IPS-15b (cell line): Measurements from ENCODE around the gene SLC9B1.
A peak's percentile ranks its signal among the peaks of the same experiment; 100 is the strongest.
"Not testable (repeated sequence)": the region's sequence is repeated elsewhere in the genome, so short reads cannot be mapped to it uniquely, and the experiment has no call there.

Experiments
- H3K27me3 ChIP-seq: one replicate; pipeline ENCODE4 v1.6.1; 2013; ENCODE audit warnings: low read length; ENCODE audit not compliant: control insufficient read depth, insufficient read depth
- H3K36me3 ChIP-seq: one replicate; pipeline ENCODE4 v1.6.1; 2013; ENCODE audit warnings: low read length; ENCODE audit not compliant: control insufficient read depth, insufficient read depth
- H3K4me1 ChIP-seq: one replicate; pipeline ENCODE4 v1.6.1; 2013; ENCODE audit warnings: mild to moderate bottlenecking, low read length; ENCODE audit not compliant: control insufficient read depth, insufficient read depth
- H3K4me3 ChIP-seq: one replicate; pipeline ENCODE4 v1.5.1; 2013; ENCODE audit warnings: low read depth, low read length
- H3K9ac ChIP-seq: one replicate; pipeline ENCODE4 v1.6.1; 2013; ENCODE audit warnings: low read depth, mild to moderate bottlenecking, low read length
- H3K9me3 ChIP-seq: one replicate; pipeline ENCODE4 v1.6.1; 2013; ENCODE audit warnings: mild to moderate bottlenecking, low read length; ENCODE audit not compliant: control insufficient read depth, insufficient read depth

The SLC9B1 gene

GRCh38 chr4:102918859-102919258 is 100.6 kb downstream of the SLC9B1 start:
- no peaks in the 10 kb centered on the region for H3K27me3 ChIP-seq
- no peaks in the 10 kb centered on the region for H3K36me3 ChIP-seq
- H3K4me1 ChIP-seq, result no peaks in the 10 kb centered on the region
- no peak overlapping the region for H3K9ac ChIP-seq
- no peaks in the 10 kb centered on the region for H3K9me3 ChIP-seq
- no peak overlapping the region for H3K4me3 ChIP-seq

DNA sequence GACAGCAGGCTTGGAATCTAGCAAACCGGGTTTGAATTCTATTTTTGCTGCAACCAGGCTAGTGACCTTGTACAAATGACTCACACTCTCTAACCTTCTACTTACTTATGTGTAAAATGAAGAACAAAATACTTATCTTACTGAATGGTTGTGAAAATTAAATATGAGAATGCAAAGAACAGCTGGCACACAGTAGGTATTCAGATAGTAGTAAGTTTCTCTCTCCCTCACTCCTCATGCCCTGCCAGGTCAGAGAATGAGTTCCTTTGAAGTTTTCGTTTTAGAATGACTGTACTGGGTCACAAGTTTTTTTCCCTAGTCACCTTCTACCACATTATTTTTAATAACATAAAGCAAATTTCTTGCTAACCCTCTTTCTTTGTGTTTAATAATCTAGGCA is 117.7 kb downstream of the SLC9B1 start:
- H3K9ac ChIP-seq, result no peak overlapping the region
- H3K27me3 ChIP-seq, result no peaks in the 10 kb centered on the region
- no peak overlapping the region for H3K4me3 ChIP-seq
- H3K9me3 ChIP-seq, result no peaks in the 10 kb centered on the region
- H3K4me1 ChIP-seq, result no peaks in the 10 kb centered on the region
- no peaks in the 10 kb centered on the region for H3K36me3 ChIP-seq

- H3K27me3 ChIP-seq, H3K9ac ChIP-seq, H3K4me1 ChIP-seq, H3K9me3 ChIP-seq, H3K4me3 ChIP-seq, H3K36me3 ChIP-seq: not testable (repeated sequence)
Measured at GRCh38 chr4:102897610-102898009, 121.9 kb downstream of the SLC9B1 start.

- H3K27me3 ChIP-seq, H3K36me3 ChIP-seq, H3K4me1 ChIP-seq, H3K9ac ChIP-seq, H3K9me3 ChIP-seq, H3K4me3 ChIP-seq: not testable (repeated sequence)
Measured at GRCh38 chr4:102896547-102896946, 123.0 kb downstream of the SLC9B1 start.

DNA sequence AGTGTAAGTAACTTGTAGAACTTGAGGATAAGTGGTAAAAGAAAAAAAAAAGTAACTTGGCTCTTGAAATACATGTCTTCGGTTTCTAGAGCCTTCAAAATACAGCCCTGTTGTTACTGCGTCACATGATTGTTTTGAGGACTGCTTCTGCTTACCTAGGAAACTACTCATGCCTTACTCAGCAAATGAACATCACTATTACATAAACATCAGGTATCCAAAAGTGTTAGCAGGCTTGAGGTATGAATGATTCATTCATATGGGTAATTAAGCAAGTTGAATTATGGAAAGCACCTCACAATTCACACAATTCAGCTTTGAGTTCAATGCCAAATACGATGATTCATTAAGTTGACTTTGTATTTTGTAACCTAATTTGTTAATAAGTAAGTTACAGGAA is 129.6 kb downstream of the SLC9B1 start:
- H3K4me1 ChIP-seq, H3K36me3 ChIP-seq, H3K9me3 ChIP-seq, H3K27me3 ChIP-seq, H3K4me3 ChIP-seq, H3K9ac ChIP-seq: not testable (repeated sequence)

- H3K4me1 ChIP-seq, H3K4me3 ChIP-seq, H3K9me3 ChIP-seq, H3K36me3 ChIP-seq, H3K9ac ChIP-seq, H3K27me3 ChIP-seq: not testable (repeated sequence)
Measured at GRCh38 chr4:102888570-102888969, 130.9 kb downstream of the SLC9B1 start.

DNA sequence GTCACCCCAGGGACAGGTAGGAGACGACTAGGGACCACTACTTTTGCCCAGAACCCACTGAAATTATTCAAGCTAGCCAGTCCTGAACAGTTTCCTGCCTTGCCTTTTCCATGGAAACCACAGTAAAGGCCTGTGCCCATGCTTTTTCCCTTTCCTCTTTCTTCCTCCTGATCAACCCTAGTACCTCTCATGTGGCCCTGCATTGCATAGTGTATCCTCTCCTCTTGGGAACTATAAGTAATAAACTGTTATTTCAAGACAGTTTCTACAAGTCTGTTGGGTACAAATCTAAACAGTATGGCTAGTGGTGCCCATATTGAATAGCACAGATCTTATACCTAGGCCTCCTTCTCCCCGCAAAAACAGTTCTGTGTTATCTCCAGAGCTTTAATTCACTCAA is 136.2 kb downstream of the SLC9B1 start:
- Histone ChIP-seq H3K9me3 (no peaks in the 10 kb centered on the region), H3K9ac (no peak overlapping the region), H3K4me1 (no peaks in the 10 kb centered on the region), H3K4me3 (no peak overlapping the region), H3K27me3 (no peaks in the 10 kb centered on the region), H3K36me3 (peaks cover 2% of the 10 kb centered on the region)

DNA sequence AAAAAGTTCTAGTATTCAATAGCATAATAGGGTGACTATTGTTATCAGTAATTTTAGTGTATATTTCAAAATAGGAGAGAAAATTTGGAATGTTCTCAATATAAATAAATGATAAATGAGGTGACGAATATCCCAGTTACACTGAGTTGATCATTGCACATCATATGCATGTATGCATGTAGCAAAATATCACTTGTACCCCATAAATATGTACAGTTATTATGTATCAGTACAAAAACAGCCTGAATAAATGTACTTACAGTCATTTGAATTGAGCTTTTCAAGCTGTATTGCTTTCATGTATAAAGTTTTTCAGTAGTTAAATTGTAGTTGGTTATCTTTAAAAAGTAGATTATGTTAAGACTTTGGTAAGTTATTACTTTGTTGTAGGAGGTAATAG is 138.2 kb downstream of the SLC9B1 start:
- Histone ChIP-seq H3K36me3 (peaks cover 5% of the 10 kb centered on the region), H3K4me3 (no peak overlapping the region), H3K27me3 (no peaks in the 10 kb centered on the region), H3K4me1 (no peaks in the 10 kb centered on the region), H3K9ac (no peak overlapping the region), H3K9me3 (no peaks in the 10 kb centered on the region)

GRCh38 chr4:102878901-102879300 is 140.6 kb downstream of the SLC9B1 start:
- peaks cover 5% of the 10 kb centered on the region for H3K36me3 ChIP-seq
- H3K9ac ChIP-seq, result no peak overlapping the region
- no peaks in the 10 kb centered on the region for H3K4me1 ChIP-seq
- H3K4me3 ChIP-seq, result no peak overlapping the region
- H3K9me3 ChIP-seq, result no peaks in the 10 kb centered on the region
- no peaks in the 10 kb centered on the region for H3K27me3 ChIP-seq

- H3K36me3 ChIP-seq, H3K4me1 ChIP-seq, H3K9ac ChIP-seq, H3K4me3 ChIP-seq, H3K27me3 ChIP-seq, H3K9me3 ChIP-seq: not testable (repeated sequence)
Measured at GRCh38 chr4:102878349-102878748, 141.2 kb downstream of the SLC9B1 start.

DNA sequence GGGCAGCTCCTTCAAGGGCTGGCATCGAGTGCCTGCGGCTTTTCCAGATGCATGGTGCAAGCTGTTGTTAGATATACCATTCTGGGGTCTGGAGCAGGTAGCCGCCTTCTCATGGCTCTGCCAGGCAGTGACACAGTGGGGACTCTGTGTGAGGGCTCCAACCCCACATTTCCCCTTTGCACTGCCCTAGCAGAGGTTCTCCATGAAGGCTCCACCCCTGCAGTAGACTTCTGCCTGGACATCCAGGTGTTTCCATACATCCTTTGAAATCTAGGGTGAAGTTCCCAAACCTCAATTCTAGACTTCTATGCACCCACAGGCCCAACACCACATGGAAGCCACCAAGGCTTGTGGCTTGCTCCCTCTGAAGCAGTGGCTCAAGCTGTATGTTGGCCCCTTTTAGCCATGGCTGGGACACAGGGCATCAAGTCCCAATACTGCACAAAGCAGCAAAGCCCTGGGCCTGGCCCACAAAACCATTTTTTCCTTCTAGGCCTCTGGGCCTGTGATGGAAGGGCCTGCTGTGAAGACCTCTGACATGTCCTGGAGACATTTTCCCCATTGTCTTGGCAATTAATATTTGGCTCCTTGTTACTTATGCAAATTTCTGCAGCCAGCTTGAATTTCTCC is 141.9 kb downstream of the SLC9B1 start:
- not testable (repeated sequence) for H3K36me3 ChIP-seq, H3K4me1 ChIP-seq, H3K9me3 ChIP-seq

GRCh38 chr4:102871772-102872171 is 147.7 kb downstream of the SLC9B1 start:
- Histone ChIP-seq H3K27me3 (no peaks in the 10 kb centered on the region), H3K36me3 (peaks cover 5% of the 10 kb centered on the region), H3K4me3 (no peak overlapping the region), H3K4me1 (no peaks in the 10 kb centered on the region), H3K9ac (peak overlapping the region; percentile 28), H3K9me3 (no peaks in the 10 kb centered on the region)

More for the DNA sequence above, 141.9 kb downstream of the SLC9B1 start:
- H3K4me3 ChIP-seq, H3K27me3 ChIP-seq, H3K9ac ChIP-seq: not testable (repeated sequence)
